NCI-H187 (cell line): ENCODE data around the gene HERC3.

ENCODE experiments used
- DNase-seq, 2 experiments: peaks; one replicate each; lab custom pipeline; 2025; lab: John Stamatoyannopoulos, UW

HERC3 gene

GRCh38 chr4:88746206-88746605, 153.9 kb downstream of the HERC3 start:
- DNase-seq = no peak

- no peak for DNase-seq
Measured at GRCh38 chr4:88747351-88747750, 155.1 kb downstream of the HERC3 start.

GRCh38 chr4:88750369-88750768, 158.1 kb downstream of the HERC3 start:
- DNase-seq = no peak

GRCh38 chr4:88751258-88752075, 159.2 kb downstream of the HERC3 start:
- DNase-seq = no peak

- no peak for DNase-seq
Measured at GRCh38 chr4:88752076-88752463, 159.8 kb downstream of the HERC3 start.

GRCh38 chr4:88752754-88753153, 160.5 kb downstream of the HERC3 start:
- no peak for DNase-seq

- no peak for DNase-seq
Measured at GRCh38 chr4:88753658-88754571, 161.6 kb downstream of the HERC3 start.

GRCh38 chr4:88754796-88755195, 162.5 kb downstream of the HERC3 start:
- DNase-seq = no peak

GRCh38 chr4:88755454-88755853, 163.2 kb downstream of the HERC3 start:
- no peak for DNase-seq

- DNase-seq = no peak
Measured at GRCh38 chr4:88756149-88756548, 163.9 kb downstream of the HERC3 start.

GRCh38 chr4:88757067-88757466, 164.8 kb downstream of the HERC3 start:
- no peak for DNase-seq

- no peak for DNase-seq
Measured at GRCh38 chr4:88757776-88758175, 165.5 kb downstream of the HERC3 start.
